Mesothelial cell of epicardium (in vitro differentiated cells): ENCODE results near the gene DGKI. TPM values are rescaled to one million over a fixed set of nuclear protein-coding genes. Genes with fewer than 3 reads are reported as not detected.

ENCODE experiments used
- DNase-seq, 2 experiments: peaks; one replicate each; pipeline ENCODE4 v3.0.0; 2021; ENCODE audit warnings: low spot score in 2 of 2; ENCODE audit not compliant: unreplicated experiment in 2 of 2
- H3K27ac Mint-ChIP-seq: 2 replicates; pipeline ENCODE4 v1.8.0; 2021; ENCODE audit warnings: mixed read lengths
- H3K27me3 Mint-ChIP-seq: 2 replicates; pipeline ENCODE4 v1.8.0; 2021; ENCODE audit warnings: low read depth, mixed read lengths
- H3K36me3 Mint-ChIP-seq: 2 replicates; pipeline ENCODE4 v1.8.0; 2021; ENCODE audit warnings: mixed read lengths
- H3K4me1 Mint-ChIP-seq: 2 replicates; pipeline ENCODE4 v1.8.0; 2021; ENCODE audit warnings: mixed read lengths
- H3K4me3 Mint-ChIP-seq: 2 replicates; pipeline ENCODE4 v1.8.0; 2021; ENCODE audit warnings: mild to moderate bottlenecking, moderate library complexity, mixed read lengths
- H3K9me3 Mint-ChIP-seq: 2 replicates; pipeline ENCODE4 v1.8.0; 2021; ENCODE audit warnings: mixed read lengths
- CTCF ChIP-seq: fragments of 200-600 bp; sonication (generic); IDR thresholded peaks from one replicate; pipeline ENCODE4 v1.5.0; 2021; ENCODE audit warnings: antibody characterized with exemption; ENCODE audit not compliant: unreplicated experiment
- total RNA-seq: library from RNA; stranded (reverse); gene quantifications from 3 replicates; pipeline ENCODE4 v1.2.1, GENCODE V29; 2021

The DGKI gene
- total RNA-seq, 1 donor from 2014 or later = 2.0 TPM

- no peak for DNase-seq
- Mint-ChIP-seq H3K4me3 (no peak overlapping the region), H3K27ac (no peak overlapping the region), H3K4me1 (no peaks in the 10 kb centered on the region), H3K27me3 (peaks cover 22% of the 10 kb centered on the region), H3K9me3 (no peaks in the 10 kb centered on the region), H3K36me3 (no peaks in the 10 kb centered on the region)
- no peak for TF ChIP-seq CTCF
Measured at GRCh38 chr7:137671920-137672319, 174.9 kb downstream of the DGKI start.

- H3K27ac Mint-ChIP-seq = no peak overlapping the region
Measured at GRCh38 chr7:137670222-137671064, 176.3 kb downstream of the DGKI start.

GRCh38 chr7:137669706-137670105 is 177.1 kb downstream of the DGKI start:
- Mint-ChIP-seq H3K4me1 (no peaks in the 10 kb centered on the region), H3K4me3 (no peak overlapping the region), H3K9me3 (no peaks in the 10 kb centered on the region), H3K36me3 (no peaks in the 10 kb centered on the region), H3K27ac (no peak overlapping the region), H3K27me3 (peaks cover 23% of the 10 kb centered on the region)
- DNase-seq = no peak
- TF ChIP-seq CTCF = no peak

More at GRCh38 chr7:137670222-137671064, 176.3 kb downstream of the DGKI start:
- no peak for DNase-seq
- TF ChIP-seq CTCF = no peak
- Mint-ChIP-seq H3K4me1 (no peaks in the 10 kb centered on the region), H3K27me3 (peaks cover 24% of the 10 kb centered on the region), H3K4me3 (no peak overlapping the region), H3K9me3 (no peaks in the 10 kb centered on the region), H3K36me3 (no peaks in the 10 kb centered on the region)

GRCh38 chr7:137668404-137668803 is 178.4 kb downstream of the DGKI start:
- no peaks in the 10 kb centered on the region for H3K4me1 Mint-ChIP-seq
- H3K27me3 Mint-ChIP-seq = peaks cover 22% of the 10 kb centered on the region
- H3K4me3 Mint-ChIP-seq = no peak overlapping the region
- TF ChIP-seq CTCF = no peak
- DNase-seq = no peak
- H3K36me3 Mint-ChIP-seq = no peaks in the 10 kb centered on the region
- no peak overlapping the region for H3K27ac Mint-ChIP-seq
- H3K9me3 Mint-ChIP-seq = no peaks in the 10 kb centered on the region

GRCh38 chr7:137667633-137668387 is 179.0 kb downstream of the DGKI start:
- Mint-ChIP-seq H3K4me1 (no peaks in the 10 kb centered on the region), H3K9me3 (no peaks in the 10 kb centered on the region)
- no peak for DNase-seq

More at GRCh38 chr7:137667633-137668387, 179.0 kb downstream of the DGKI start:
- H3K36me3 Mint-ChIP-seq = no peaks in the 10 kb centered on the region
- H3K4me3 Mint-ChIP-seq = no peak overlapping the region
- no peak for TF ChIP-seq CTCF
- no peak overlapping the region for H3K27ac Mint-ChIP-seq
- H3K27me3 Mint-ChIP-seq = peaks cover 25% of the 10 kb centered on the region
